PFSK-1 (cell line): ENCODE results near the gene MYO3A.

Source experiments
- FOXP2 ChIP-seq: optimal IDR thresholded peaks from 2 replicates; pipeline ENCODE3; 2011; ENCODE audit warnings: borderline replicate concordance, control low read depth, inconsistent platforms; ENCODE audit not compliant: insufficient read depth; ENCODE audit errors: extremely low read length, extremely low read depth
- POLR2AphosphoS5 ChIP-seq: IDR thresholded peaks from 2 replicates; pipeline ENCODE4 v1.6.1; 2012; ENCODE audit warnings: low read depth, mild to moderate bottlenecking, control low read depth, low read length, moderate library complexity
- REST ChIP-seq, 2 experiments: IDR thresholded peaks; 2 replicates each; pipeline versions ENCODE4 v1.6.1 to v1.8.0; 2011 to 2012; ENCODE audit warnings: low read depth in 2 of 2, low read length in 2 of 2, control low read depth in 1 of 2, inconsistent platforms in 1 of 2, mild to moderate bottlenecking in 1 of 2, moderate library complexity in 1 of 2; ENCODE audit not compliant: insufficient read depth in 1 of 2
- SIN3A ChIP-seq: IDR thresholded peaks from 2 replicates; pipeline ENCODE4 v1.6.1; 2012; ENCODE audit warnings: mild to moderate bottlenecking, low read length, moderate library complexity, borderline replicate concordance; ENCODE audit not compliant: insufficient read depth
- TAF1 ChIP-seq: IDR thresholded peaks from 2 replicates; pipeline ENCODE4 v1.6.1; 2012; ENCODE audit warnings: low read length, control low read depth, borderline replicate concordance; ENCODE audit not compliant: insufficient read depth

Gene MYO3A

GRCh38 chr10:25952857-25953256, 18.8 kb downstream of the MYO3A start:
- TF ChIP-seq POLR2AphosphoS5, result no peak

GRCh38 chr10:25954851-25955250, 20.8 kb downstream of the MYO3A start:
- TF ChIP-seq TAF1 (no peak), SIN3A (no peak), POLR2AphosphoS5 (no peak), FOXP2 (no peak), REST (IDR thresholded peaks at IDR 0.05; ENCODE audit: insufficient read depth in 1 of 2, low read depth in 2 of 2, low read length in 2 of 2) (no peak)

GRCh38 chr10:25959540-25960232, 25.7 kb downstream of the MYO3A start:
- TF ChIP-seq POLR2AphosphoS5 (no peak), REST (IDR thresholded peaks at IDR 0.05; ENCODE audit: insufficient read depth in 1 of 2, low read depth in 2 of 2, low read length in 2 of 2) (no peak), FOXP2 (no peak), TAF1 (no peak), SIN3A (no peak)

GRCh38 chr10:25965584-25965983, 31.6 kb downstream of the MYO3A start:
- no peak for TF ChIP-seq TAF1

GRCh38 chr10:25966844-25967243, 32.8 kb downstream of the MYO3A start:
- no peak for TF ChIP-seq SIN3A
- no peak for TF ChIP-seq POLR2AphosphoS5
- no peak for TF ChIP-seq TAF1
- TF ChIP-seq REST (IDR thresholded peaks at IDR 0.05; ENCODE audit: insufficient read depth in 1 of 2, low read depth in 2 of 2, low read length in 2 of 2), result no peak
- no peak for TF ChIP-seq FOXP2

GRCh38 chr10:25972631-25973030, 38.6 kb downstream of the MYO3A start:
- TF ChIP-seq REST (IDR thresholded peaks at IDR 0.05; ENCODE audit: insufficient read depth in 1 of 2, low read depth in 2 of 2, low read length in 2 of 2), result no peak
- TF ChIP-seq FOXP2, result no peak
- no peak for TF ChIP-seq SIN3A
